A172 (cell line): ENCODE measurements around the gene PCMTD2. TPM values are rescaled to one million over a fixed set of nuclear protein-coding genes. Genes with fewer than 3 reads are reported as not detected.

ENCODE experiments used
- DNase-seq: peaks from one replicate; pipeline ENCODE4 v3.0.0-alpha.2; 2015; ENCODE audit warnings: low spot score
- total RNA-seq: library from RNA; depleted of rRNA; stranded (reverse); fragments of >200 nt; shearing (Covaris generic); gene quantifications from 2 replicates; pipeline ENCODE4 v1.2.3, GENCODE V29; 2014

PCMTD2 gene
- total RNA-seq, 1 experiment from 2014 or later, result 78.3 TPM

DNA sequence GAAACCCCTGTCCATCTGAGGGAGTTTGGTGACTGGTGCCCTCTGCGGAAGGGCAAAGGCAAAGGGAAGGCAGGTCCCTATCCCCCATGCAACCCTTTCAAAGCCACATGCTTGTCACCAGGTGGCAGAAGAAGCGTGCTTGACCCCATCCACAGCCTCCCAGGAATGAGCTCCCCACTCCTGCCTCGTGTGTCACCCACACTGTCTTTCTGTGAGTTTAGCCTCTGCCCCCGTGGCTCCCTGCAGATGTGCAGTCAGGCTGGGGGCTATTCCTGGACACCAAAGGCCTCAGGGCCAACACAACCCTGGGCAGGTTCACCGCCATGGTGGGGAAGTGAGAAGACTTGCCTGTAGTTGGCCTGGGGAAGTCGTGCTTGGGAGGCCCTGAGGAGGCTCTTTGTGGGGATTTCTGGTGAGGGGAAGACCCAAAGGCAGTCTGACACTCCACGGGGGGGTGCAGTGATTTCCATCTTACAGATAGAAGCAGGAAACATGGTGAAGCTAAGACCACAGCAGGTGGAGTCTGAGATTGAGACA is 16.6 kb upstream of the PCMTD2 start:
- no peak for DNase-seq

DNA sequence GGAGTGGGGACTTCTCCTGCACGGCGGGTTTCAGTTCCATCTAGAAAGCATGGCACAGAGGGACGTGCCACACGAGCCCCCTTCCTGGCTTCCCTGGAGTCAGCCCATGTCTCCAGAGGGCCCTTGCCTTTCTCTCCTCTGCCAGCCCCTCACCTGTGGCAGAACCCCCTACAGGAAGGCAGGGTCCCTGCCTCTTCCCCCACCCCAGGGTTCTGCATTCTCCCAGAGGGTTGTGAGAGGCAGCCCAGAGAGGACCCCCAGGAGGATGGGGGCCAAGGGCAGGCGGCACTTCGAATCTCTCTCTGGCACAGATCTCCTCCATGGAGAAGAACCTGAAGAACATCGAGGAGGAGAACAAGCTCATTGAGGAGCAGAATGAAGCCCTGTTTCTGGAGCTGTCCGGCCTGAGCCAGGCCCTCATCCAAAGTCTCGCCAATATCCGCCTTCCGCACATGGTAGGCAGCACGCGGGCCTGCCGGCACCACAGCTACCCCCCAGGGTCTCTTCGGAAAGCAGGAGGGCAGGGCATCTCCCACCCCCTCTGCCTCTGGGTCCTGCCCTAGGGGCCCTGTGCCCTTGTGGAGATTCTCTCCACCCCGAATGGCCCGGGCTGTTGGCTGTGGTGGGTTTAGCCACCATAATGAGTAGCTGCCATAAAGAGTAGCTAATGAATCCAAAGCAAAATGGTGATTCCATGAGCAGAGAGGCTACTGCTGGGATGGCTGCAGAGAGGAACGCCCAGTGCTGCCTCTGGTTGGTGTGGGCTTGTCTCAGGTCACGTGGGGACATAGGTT is 15.9 kb upstream of the PCMTD2 start:
- no peak for DNase-seq

DNA sequence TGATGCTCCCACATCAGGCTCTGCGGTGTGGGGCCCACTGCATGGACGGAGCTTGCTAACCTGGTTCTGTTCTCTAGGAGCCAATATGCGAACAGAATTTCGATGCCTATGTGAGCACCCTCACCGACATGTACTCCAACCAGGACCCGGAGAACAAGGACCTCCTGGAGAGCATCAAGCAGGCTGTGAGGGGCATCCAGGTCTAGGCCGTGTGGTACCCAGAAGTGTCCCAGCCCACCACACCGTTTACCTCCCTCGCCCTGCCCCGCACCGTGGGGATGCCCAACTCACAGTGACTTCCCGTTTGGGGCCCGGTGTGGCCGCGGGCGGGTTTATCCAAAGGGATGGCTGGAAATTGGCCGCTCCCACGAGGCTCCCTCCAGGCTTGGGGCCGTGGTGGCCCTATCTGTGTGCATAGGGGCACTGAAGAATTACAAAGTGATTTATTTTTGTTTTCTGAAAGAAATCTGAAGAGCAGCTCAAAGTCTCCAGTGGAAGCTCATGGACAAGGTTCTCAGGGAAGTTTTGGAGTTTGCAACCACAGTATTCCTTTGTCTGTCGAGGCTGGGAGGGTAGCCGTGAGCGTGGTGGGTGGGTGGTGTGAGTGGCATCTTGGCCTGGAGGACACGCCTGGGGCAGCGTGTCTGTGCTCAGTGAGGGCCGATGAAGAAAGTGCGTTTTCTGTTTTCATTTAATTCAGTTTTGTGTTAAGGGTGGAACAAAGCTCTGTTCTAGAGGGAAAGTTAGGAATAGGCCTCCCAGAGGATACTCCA is 15.1 kb upstream of the PCMTD2 start:
- no peak for DNase-seq

DNA sequence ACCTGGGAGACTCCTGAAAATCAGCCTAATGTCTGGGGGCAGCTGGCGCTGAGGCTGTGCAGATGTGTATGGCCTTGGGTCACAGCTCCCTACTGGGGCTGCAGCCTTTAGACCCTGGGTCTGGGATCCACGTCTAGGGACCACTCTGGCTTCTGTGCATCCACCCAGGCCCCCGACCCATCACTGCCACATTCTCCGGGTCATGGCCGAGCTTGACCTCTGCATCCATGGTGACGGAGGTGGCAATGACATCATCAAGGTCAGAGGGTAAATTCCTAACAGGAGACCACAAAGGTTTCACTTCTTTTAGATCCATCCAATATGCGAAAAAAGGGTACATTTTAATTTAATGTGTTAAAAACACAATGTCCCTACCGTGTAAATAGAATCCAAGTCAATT is 14.5 kb upstream of the PCMTD2 start:
- DNase-seq, result no peak

DNA sequence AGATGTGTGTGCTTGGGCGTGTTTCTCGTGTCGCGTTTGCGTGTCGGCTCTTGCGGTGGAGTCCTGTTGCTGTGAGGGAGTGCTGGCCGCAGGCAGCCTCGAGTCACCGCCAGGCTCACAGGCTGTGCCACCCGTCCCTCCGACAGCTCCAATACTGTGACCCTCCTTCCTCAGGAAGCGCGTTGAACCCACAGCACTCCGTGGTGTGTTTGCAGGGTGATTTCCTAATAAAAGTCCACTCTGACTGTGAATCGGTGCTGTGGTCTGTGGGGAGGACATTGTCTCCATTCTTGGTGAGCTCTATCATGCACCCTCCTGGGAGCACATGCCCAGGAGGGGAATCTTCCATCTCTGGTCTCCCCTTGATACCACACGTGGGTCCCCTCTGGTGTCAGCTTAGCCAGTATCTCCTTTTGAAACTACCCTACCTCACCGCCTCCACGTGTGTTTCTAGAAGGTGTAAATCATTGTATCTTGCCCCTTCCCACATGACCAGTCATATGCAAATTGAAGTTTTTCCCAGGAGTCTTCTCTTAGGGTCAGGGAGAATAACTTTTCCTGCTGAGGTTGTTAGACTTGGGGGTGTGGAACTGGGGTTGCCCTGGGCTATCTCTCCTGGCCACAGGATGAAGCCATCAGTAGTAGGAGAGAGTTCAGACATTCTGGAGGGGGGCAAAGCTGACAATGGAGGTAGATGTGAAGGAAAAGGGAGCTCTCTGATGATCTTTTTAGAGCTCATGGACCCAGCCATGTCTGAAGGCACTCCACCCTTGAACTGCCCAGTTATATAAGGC is 13.3 kb upstream of the PCMTD2 start:
- DNase-seq, result no peak

DNA sequence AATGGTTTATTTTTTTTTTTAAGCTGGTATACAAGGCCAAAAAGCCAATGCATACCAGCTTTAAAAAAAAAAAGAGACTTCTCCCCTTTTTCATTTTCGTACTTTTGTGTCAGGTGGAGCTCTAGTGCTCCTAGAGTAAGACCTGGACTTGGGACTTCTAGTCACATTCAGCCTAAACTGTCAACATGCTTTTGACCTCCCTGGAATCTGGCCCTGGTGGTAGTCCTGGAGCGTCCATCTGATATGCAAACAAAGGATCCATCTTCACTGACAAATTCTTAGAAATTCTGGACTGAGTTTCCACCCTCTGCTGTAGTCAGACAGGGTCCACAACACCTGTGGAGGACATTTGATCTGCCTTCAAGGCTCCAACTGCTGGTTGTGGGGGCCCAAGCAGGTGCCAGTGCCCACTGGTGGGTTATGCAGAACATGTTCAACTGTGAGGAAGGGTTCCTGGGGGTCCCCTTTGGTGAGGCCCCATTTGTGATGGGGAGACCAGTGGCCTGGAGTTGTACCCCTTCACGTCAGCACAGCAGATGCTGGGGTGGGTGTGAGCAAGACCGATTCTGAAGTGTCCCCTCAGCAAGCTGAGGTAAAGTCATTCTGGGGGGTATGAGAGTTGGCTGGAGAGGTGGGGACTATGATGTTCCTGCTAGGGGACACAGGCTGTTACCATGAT is 12.6 kb upstream of the PCMTD2 start:
- DNase-seq, result no peak

DNA sequence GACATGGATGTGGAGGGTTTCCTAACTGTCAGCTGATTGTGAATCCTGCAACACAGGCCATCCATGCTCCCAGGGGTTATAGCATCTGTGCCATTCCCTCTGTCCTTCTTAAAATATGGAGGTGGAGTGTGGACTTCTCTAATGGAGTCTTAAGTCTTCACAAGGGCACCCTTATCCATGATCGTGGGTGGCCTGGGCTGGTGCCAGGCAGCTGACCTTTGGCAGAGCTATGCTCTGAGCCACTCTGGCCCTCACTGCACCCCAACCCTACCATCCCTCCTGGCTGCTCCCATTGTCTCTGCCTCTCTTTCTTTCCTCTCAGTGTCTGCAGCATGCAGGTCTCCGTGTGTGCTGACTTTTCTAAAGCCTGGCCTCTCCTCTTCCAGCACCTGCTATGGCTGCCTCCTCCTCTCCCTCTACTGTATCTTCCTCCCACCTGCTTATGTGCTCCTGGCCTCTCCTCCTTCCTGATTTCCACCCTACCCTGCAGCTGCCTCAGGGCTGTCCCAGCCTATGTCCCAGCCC is 11.2 kb upstream of the PCMTD2 start:
- DNase-seq, result no peak

DNA sequence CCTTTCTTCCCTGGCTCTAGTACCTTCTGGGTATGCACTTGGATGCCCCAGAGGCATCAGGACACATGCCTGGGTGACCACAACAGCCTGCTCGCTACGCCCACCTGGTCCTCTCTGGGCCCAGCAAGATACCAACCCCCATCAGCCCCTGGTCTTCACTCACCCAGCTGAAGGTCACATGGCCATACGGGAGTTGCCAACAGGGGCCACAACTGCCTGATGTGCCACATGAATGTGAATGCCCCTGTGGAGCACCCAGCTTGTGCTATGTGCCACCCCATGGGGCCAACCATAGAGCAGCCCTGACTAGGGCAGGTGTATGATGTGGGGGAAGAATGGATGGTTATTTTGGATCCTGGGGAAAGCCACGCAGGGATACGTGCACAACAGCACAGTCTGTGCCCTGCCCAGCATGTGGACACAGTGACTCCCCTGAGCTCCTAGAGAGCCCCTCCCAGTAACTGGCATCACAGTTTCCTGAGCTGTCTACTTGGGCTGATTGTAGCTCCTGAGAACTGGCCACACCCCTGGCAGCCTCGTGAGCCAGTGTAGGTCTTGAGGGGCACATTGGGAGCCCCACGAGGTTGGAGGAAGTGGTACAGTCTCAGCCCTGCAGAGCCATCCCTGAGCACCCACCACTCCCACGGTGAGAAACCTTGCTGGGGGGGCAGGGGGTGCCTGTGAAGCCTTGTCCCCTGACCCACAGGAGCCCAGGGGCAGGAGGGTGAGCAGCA is 10.5 kb upstream of the PCMTD2 start:
- DNase-seq, result no peak

DNA sequence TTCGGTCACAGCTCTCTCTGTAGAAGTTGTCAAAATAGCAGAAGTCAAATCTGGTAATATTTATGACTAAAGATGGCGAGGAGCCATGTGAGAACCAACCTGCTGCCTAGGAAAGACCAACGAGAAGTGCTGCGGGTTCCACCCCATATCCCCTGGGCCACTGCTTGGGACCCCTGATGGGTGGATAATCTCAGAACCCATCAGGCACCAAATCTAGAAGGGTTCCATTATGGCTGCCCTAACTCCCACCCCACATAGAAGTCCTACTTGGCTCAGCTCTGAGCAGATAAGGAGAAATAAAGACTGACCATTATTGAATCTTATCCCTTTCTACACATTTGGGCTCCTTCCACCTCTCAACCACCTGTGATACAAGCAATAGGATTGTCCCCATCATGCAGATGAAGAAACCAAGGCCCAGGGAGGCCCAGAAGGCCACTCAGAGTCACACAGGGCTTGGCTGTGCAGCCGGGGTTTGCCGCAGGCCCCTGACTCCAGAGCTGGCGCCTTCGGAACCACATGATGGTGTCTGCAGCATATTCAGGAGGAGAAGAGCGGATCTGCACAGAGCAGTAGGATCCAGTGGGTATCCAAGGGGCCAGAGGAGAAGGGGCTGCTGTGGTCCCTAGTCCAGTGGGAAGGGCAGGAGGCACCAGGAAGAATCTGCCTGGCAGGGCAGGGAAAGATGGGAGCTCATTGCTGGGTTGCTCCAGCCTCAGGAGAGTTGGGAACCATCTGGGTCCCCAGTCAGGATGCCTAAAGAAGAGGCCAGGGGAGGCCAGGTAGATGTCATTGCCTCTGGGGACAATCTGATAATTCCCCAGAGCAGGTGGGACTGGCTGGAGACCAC is 9.6 kb upstream of the PCMTD2 start:
- no peak for DNase-seq

DNA sequence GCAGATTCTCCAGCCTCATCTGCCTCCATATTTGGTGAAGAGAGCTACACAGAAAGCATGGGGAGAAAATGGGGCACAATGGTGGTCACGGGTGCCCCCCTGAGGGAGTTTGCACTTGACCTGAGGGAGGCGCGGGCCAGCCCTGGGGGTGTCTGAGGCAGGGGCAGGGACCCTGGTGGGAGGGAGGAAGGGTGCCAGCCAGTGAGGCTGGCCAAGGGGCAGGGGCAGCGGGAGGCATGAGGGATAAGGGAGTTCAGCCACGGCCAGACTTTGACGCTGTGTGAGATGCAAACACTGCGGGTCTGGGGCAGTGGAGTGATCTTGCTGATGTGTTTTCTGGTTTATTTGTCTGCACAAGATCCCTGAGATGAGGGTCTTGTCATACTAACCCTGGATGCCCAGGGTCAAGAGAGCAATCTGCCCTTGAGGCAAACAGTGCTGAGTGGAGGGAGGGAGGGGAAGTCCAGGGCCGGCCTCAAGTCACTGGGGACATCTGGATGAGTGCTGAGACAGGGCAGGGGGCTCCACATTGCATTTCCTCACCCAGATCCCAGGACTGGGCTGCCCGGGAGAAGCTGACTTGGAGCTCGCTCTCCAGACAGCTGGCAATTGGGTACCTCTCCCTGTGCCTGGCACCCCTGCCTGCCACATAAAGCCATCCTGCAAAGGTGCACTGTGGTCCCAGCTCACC is 8.8 kb upstream of the PCMTD2 start:
- DNase-seq, result no peak

DNA sequence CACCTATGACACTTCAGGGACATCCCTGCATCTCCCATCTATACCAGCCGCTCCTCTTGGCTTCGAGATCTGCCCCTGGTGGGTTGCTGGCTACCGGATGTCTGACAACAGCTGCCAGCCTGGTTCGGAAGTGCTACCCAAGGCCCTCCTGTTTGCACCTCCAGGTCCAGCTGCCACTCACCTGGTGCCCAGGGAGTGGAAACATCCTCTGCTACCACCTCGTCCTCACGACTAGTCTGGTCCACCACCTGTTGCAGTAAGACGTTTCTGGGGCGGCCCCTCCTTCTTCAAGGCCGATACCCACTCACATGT is 8.3 kb upstream of the PCMTD2 start:
- no peak for DNase-seq

DNA sequence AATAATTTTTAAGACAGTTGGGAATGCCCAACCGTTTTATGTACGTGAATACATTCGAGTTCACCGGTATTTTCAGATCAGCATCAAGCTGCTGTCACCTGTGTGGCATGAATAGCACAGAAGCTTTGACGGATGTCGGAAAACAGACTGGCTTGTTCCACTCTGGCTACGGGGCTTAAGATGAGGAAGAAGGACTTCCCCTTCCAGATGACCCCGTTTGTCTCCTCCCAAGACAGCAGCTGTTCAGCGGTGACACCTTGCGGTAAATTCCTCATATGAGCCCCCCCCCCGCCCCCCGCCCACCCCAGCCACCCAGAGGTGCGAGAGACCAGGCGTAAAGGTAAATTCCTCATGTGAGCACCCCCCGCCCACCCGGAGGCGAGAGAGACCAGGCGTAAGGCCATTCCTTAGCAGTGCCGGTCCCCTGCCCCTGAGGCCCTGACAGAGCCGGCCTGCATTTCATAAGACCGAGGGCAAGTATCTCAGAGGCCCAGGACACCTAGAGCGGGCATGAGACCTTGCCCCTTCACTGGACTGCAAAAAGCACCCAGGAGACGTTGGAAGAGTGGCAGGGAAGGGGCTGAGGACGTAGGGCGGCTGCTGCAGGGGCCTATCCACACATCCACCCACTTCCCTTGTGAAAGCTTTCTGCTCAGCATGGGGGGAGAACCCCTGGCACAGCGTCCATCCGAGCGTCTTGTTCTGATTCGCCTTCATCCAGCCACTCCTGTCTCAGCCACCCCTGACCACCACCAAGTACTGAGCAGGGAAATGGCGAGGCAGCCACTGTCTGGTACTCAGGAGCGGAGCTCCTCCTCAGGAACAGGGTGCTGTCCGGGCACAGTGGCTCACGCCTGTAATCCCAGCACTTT is 7.3 kb upstream of the PCMTD2 start:
- no peak for DNase-seq

DNA sequence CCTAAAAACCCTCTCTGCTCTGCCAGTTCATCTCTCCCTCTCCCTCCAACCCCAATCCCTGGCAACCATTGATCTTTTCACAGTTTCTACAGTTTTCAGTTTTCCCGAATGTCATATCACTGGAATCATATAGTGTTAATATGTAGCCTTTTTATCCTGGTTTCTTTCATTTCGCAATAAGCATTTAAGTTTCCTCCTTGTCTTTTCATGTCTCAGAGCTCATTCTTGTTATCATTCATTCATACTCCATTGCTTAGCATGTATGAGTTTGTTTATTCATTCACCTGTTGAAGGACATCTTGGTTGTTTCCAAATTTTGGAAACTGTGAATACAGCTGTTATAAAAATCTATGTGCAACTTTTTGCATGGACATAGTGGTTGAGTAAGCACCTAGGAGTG is 5.5 kb upstream of the PCMTD2 start:
- no peak for DNase-seq

DNA sequence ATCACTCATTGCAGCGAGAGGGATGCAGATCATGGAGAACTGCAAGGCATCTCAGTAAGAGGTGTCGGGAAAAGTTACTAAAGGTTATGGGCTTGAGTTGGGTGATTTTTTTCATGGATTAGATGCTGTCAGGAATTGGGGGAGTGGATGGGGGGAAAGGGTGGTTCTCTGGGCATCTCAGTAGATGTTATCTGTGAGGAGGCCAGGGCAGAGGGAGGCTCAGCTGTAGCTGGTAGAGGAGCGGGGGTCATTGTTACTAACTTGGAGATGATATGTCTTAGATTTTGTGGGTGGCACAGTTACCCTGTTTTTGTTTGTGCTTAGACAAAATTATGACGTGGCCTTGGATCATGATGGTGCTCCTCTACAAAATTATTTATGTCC is 2.6 kb upstream of the PCMTD2 start:
- DNase-seq, result no peak

DNA sequence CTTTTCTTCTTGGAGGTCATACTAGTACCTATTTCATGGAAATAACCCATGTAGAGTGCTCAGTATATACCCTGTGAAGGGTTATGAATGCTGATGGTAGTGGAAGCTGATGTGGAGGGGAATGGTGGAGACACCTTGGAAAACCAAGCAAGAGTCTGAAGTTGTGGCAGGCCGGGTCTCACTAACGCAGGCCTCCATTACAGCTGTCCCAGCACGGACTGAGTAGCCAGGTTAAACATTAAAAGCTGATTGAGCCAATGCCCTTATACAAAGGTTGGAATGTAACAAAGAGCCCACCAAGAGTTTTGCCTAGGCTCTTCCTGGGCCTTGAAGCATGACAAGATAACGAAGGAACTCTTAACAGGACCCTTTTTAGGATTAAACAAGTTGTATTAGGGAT is 2.1 kb upstream of the PCMTD2 start:
- no peak for DNase-seq

DNA sequence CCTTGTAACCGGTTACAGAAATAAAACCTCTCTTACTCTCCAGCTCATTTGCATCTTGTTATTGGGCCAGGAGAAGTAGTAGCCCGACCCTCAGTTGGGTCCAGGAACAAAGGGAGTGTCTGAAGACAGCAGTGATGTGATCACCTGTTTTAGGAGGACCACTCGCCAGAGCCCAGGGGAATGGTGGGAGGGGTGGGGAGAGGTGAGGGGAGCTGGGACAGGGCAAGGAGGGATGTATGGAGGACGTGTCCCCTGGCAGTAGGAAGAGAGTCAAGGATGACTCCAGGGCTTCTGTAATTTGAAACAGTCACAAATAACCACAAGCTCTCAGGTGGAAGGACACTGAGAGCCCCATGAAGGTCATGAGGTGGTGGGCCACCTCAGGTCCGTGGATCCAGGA is 1.4 kb upstream of the PCMTD2 start:
- no peak for DNase-seq

DNA sequence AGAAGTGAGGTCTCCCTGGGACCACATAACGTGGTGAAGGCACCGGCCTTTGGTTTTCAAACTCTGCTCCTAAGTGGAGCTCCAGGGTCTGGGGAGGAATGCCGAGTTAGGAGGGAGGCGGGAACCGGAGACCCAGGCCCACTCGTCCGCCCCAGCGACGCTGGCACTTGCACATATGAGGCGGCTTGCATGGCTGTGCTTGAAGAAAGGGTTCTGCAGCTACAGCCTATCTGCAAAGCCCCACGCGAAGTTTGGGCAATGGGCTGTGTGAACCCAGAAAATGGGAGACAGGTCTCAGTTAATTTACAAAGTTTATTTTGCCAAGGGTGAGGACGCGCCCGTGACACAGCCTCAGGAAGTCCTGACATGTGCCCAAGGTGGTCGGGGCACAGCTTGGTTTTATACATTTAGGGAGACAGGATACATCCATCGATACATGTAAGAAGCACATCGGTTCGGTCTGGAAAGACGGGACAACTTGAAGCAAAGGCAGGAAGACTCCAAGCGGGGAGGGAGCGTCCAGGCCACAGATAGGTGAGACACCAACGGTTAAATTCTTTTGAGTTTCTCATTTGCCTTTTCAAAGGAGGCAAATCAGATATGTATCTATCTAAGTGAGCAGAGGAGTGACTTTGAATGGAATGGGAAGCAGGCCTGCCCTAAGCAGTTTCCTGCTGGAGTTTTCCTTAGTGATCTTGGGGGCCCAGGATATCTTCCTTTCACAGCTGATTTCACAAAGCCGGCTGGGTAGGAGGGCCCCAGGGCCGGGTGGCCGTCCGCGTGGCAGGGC is 782 bp upstream of the PCMTD2 start:
- no peak for DNase-seq
